Measurements from ENCODE around the gene CKAP2L.

GRCh38 chr2:112733871-112734270 lies 30.5 kb downstream of the CKAP2L start:
- TF ChIP-seq CTCF (IDR thresholded peaks at IDR 0.05; ENCODE audit: insufficient read depth, low read depth, low read length) (no peak), EZH2 (IDR thresholded peaks at IDR 0.05; ENCODE audit: insufficient read depth, low read length) (no peak)

Data from astrocyte (in vitro differentiated cells and primary cell).